GM21786 (cell line): ENCODE data around the gene TUBA8.
"Not testable (repeated sequence)": the region's sequence is repeated elsewhere in the genome, so short reads cannot be mapped to it uniquely, and the experiment has no call there.

Experiments used
- ATAC-seq: cut with Tn5 transposase; IDR thresholded peaks from one replicate; pipeline ENCODE4 v1.9.1; 2021; ENCODE audit not compliant: unreplicated experiment

TUBA8 gene

GRCh38 chr22:18165356-18165755, 54.7 kb downstream of the TUBA8 start:
- not testable (repeated sequence) for ATAC-seq

GRCh38 chr22:18170284-18170683, 59.7 kb downstream of the TUBA8 start:
- ATAC-seq: not testable (repeated sequence)

GRCh38 chr22:18172203-18172602, 61.6 kb downstream of the TUBA8 start:
- not testable (repeated sequence) for ATAC-seq

GRCh38 chr22:18172776-18173175, 62.2 kb downstream of the TUBA8 start:
- not testable (repeated sequence) for ATAC-seq

- not testable (repeated sequence) for ATAC-seq
Observed at GRCh38 chr22:18173441-18173840, 62.8 kb downstream of the TUBA8 start.
